H1 (cell line): ENCODE data around the gene FOXI1. TPM values are rescaled to one million over a fixed set of nuclear protein-coding genes. Genes with fewer than 3 reads are reported as not detected.

Experiments used
- CTCF ChIA-PET: fragments of 300-600 bp; sonication (Branson Sonifier 250); formaldehyde crosslinking; loops from one replicate; lab custom pipeline; 2021; ENCODE audit not compliant: partially characterized antibody; lab: Charles Lee
- POLR2A ChIA-PET: fragments of 300-600 bp; sonication (Branson Sonifier 250); formaldehyde crosslinking; loops from one replicate; lab custom pipeline; 2021; ENCODE audit warnings: inconsistent platforms; ENCODE audit not compliant: partially characterized antibody; lab: Charles Lee
- DNase-seq, 2 experiments: peaks; one replicate each; pipeline versions ENCODE4 v3.0.0 to v3.0.0-alpha.2; 2010 to 2022; ENCODE audit warnings: low spot score in 2 of 2, low read depth in 1 of 2, mixed read lengths in 1 of 2
- FAIRE-seq: peaks from 2 replicates; lab custom pipeline; 2011; peaks lifted over from hg19 to GRCh38; lab: Jason Lieb, UNC
- H2AFZ ChIP-seq: 2 replicates; pipeline ENCODE4 v1.8.1; 2012; ENCODE audit warnings: low read length, inconsistent platforms
- H2AK5ac ChIP-seq: 2 replicates; pipeline ENCODE4 v1.6.1; 2013; ENCODE audit warnings: low read depth, low read length
- H2BK120ac ChIP-seq: replicated peaks from 2 replicates; pipeline ENCODE3; 2013; ENCODE audit warnings: low read depth, low read length, inconsistent platforms
- H2BK12ac ChIP-seq: 2 replicates; pipeline ENCODE4 v1.6.1; 2013; ENCODE audit warnings: low read depth, low read length
- H2BK15ac ChIP-seq: 2 replicates; pipeline ENCODE4 v1.6.1; 2013; ENCODE audit warnings: low read length
- H2BK20ac ChIP-seq: 2 replicates; pipeline ENCODE4 v1.6.1; 2013; ENCODE audit warnings: low read length
- H2BK5ac ChIP-seq: 2 replicates; pipeline ENCODE4 v1.6.1; 2013; ENCODE audit warnings: low read depth, low read length
- H3K14ac ChIP-seq: 2 replicates; pipeline ENCODE4 v1.6.1; 2013; ENCODE audit warnings: inconsistent platforms; ENCODE audit not compliant: insufficient read length
- H3K18ac ChIP-seq: 2 replicates; pipeline ENCODE4 v1.6.1; 2013; ENCODE audit warnings: low read length; ENCODE audit errors: extremely low read depth
- H3K23ac ChIP-seq: 2 replicates; pipeline ENCODE4 v1.6.1; 2013; ENCODE audit warnings: inconsistent platforms; ENCODE audit not compliant: insufficient read length
- H3K23me2 ChIP-seq: 2 replicates; pipeline ENCODE4 v1.6.1; 2013; ENCODE audit warnings: low read depth, low read length
- H3K27ac ChIP-seq: 2 replicates; pipeline ENCODE4 v1.6.1; 2011; ENCODE audit warnings: low read depth, low read length, inconsistent platforms
- H3K27me3 ChIP-seq, 4 experiments: replicated peaks in 1 of 4; 1 replicate in 1 of 4; 2 replicates in 3 of 4; pipeline versions ENCODE4 v1.6.1 to v1.8.1; 2011 to 2013; ENCODE audit warnings: low read length in 3 of 4, mild to moderate bottlenecking in 3 of 4, inconsistent platforms in 2 of 4, mixed read lengths in 2 of 4, moderate library complexity in 1 of 4; ENCODE audit not compliant: control insufficient read depth in 3 of 4, insufficient read depth in 3 of 4; ENCODE audit errors: extremely low read depth in 1 of 4
- H3K36me3 ChIP-seq, 4 experiments: 2 replicates each; pipeline versions ENCODE4 v1.6.1 to v1.8.1; 2011 to 2013; ENCODE audit warnings: mild to moderate bottlenecking in 4 of 4, low read length in 3 of 4, moderate library complexity in 2 of 4, control low read depth in 1 of 4, inconsistent platforms in 1 of 4; ENCODE audit not compliant: insufficient read depth in 4 of 4, control insufficient read depth in 2 of 4
- H3K4ac ChIP-seq: replicated peaks from 2 replicates; pipeline ENCODE3; 2013; ENCODE audit warnings: low read length, low read depth, mixed read lengths, inconsistent platforms; ENCODE audit not compliant: insufficient read length
- H3K4me1 ChIP-seq, 4 experiments: replicated peaks in 1 of 4; 1 replicate in 1 of 4; 2 replicates in 3 of 4; pipeline versions ENCODE4 v1.6.1 to v1.8.1; 2011 to 2013; ENCODE audit warnings: low read length in 3 of 4, inconsistent platforms in 2 of 4, mixed read lengths in 1 of 4; ENCODE audit not compliant: insufficient read depth in 4 of 4, control insufficient read depth in 3 of 4
- H3K4me2 ChIP-seq, 2 experiments: 2 replicates each; pipeline versions ENCODE4 v1.6.1 to v1.8.1; 2011 to 2013; ENCODE audit warnings: low read depth in 2 of 2, low read length in 2 of 2, control low read depth in 1 of 2, inconsistent platforms in 1 of 2, mild to moderate bottlenecking in 1 of 2; ENCODE audit not compliant: insufficient read depth in 1 of 2
- H3K4me3 ChIP-seq, 4 experiments: fragments of 200-600, 300-600 bp in 1 of 4; sonication (generic), shearing (Covaris generic), sonication (Bioruptor Twin) in 1 of 4; 2 replicates each; pipeline versions ENCODE4 v1.5.1 to v1.8.1; 2011 to 2016; ENCODE audit warnings: low read length in 4 of 4, low read depth in 3 of 4, control low read depth in 2 of 4, inconsistent platforms in 2 of 4, mild to moderate bottlenecking in 2 of 4, mixed read lengths in 1 of 4, moderate library complexity in 1 of 4; ENCODE audit not compliant: insufficient read depth in 2 of 4; ENCODE audit errors: extremely low read depth in 1 of 4
- H3K56ac ChIP-seq: replicated peaks from 2 replicates; pipeline ENCODE3; 2013; ENCODE audit warnings: low read depth, mild to moderate bottlenecking, mixed read lengths, low read length, inconsistent platforms; ENCODE audit not compliant: insufficient read length
- H3K79me1 ChIP-seq: 2 replicates; pipeline ENCODE4 v1.6.1; 2013; ENCODE audit warnings: low read depth, low read length, control low read depth
- H3K79me2 ChIP-seq, 2 experiments: 2 replicates each; pipeline versions ENCODE4 v1.6.1 to v1.8.1; 2012 to 2013; ENCODE audit warnings: low read length in 2 of 2, mild to moderate bottlenecking in 2 of 2, inconsistent platforms in 1 of 2; ENCODE audit not compliant: insufficient read depth in 2 of 2, control insufficient read depth in 1 of 2
- H3K9ac ChIP-seq, 4 experiments: replicated peaks in 1 of 4; 1 replicate in 1 of 4; 2 replicates in 3 of 4; pipeline versions ENCODE4 v1.6.1 to v1.8.1; 2011 to 2013; ENCODE audit warnings: low read depth in 3 of 4, low read length in 3 of 4, control low read depth in 2 of 4, mild to moderate bottlenecking in 2 of 4, moderate library complexity in 2 of 4, inconsistent platforms in 1 of 4; ENCODE audit errors: extremely low read depth in 1 of 4
- H3K9me3 ChIP-seq, 2 experiments: 2 replicates each; pipeline versions ENCODE4 v1.6.1 to v1.8.1; 2012 to 2013; ENCODE audit warnings: mild to moderate bottlenecking in 2 of 2, moderate library complexity in 2 of 2, control low read depth in 1 of 2, inconsistent platforms in 1 of 2, low read depth in 1 of 2, low read length in 1 of 2, mixed read lengths in 1 of 2; ENCODE audit not compliant: insufficient read depth in 2 of 2
- H4K20me1 ChIP-seq, 2 experiments: replicated peaks in 1 of 2; 2 replicates each; pipeline versions ENCODE3 to v1.8.1; 2011 to 2013; ENCODE audit warnings: inconsistent platforms in 2 of 2, low read length in 2 of 2, mild to moderate bottlenecking in 1 of 2; ENCODE audit not compliant: insufficient read depth in 2 of 2, control insufficient read depth in 1 of 2
- H4K5ac ChIP-seq: 2 replicates; pipeline ENCODE4 v1.6.1; 2013; ENCODE audit warnings: low read length, low read depth, mixed read lengths, inconsistent platforms; ENCODE audit not compliant: insufficient read length
- H4K8ac ChIP-seq: 2 replicates; pipeline ENCODE4 v1.8.0; 2013; ENCODE audit warnings: mild to moderate bottlenecking, moderate library complexity, low read length, inconsistent platforms; ENCODE audit not compliant: insufficient read depth; ENCODE audit errors: extremely low read depth
- H4K91ac ChIP-seq: replicated peaks from 2 replicates; pipeline ENCODE3; 2013; ENCODE audit warnings: low read length, mixed read lengths, inconsistent platforms; ENCODE audit not compliant: insufficient read length
- BRCA1 ChIP-seq: IDR thresholded peaks from 2 replicates; pipeline ENCODE4 v1.6.1; 2012; ENCODE audit warnings: low read depth, low read length, improper control_type of control experiment
- WGBS, 2 experiments: shearing (Covaris generic) in 1 of 2; methylation state at CpG; one replicate each; pipeline versions ENCODE4 v1.1.6 to v1.1.7; 2013 to 2015; ENCODE audit warnings: low lambda C conversion rate in 2 of 2, mixed read lengths in 2 of 2, inconsistent platforms in 1 of 2, low coverage in 1 of 2, missing lambda C conversion rate in 1 of 2; ENCODE audit not compliant: insufficient replicate concordance in 2 of 2, insufficient coverage in 1 of 2, insufficient read length in 1 of 2; ENCODE audit errors: extremely low coverage in 1 of 2, missing lambda C conversion rate in 1 of 2; 5-methylcytosine and 5-hydroxymethylcytosine counted together
- polyA plus RNA-seq, 7 experiments: library from polyadenylated mRNA; depleted of rRNA in 3 of 7; stranded (reverse) in 5 of 7; unstranded in 2 of 7; fragments of >200 nt in 5 of 7; fragments of 200-250 nt in 2 of 7; gene quantifications; 1 replicate in 5 of 7; 2 replicates in 1 of 7; 4 replicates in 1 of 7; pipeline versions ENCODE4 v1.2.1 to v1.2.3, GENCODE V29; 2011 to 2013; ENCODE audit warnings: missing spikeins in 2 of 7, mixed read lengths in 2 of 7
- total RNA-seq: library from RNA; stranded (reverse); fragmentation: NEBNext Ultra II Directional; extraction: Animal tissue kit (Norgen Biotek cat#: 25700); gene quantifications from 2 replicates; pipeline ENCODE4 v1.2.1, GENCODE V29; 2021
- TF ChIP-seq, protein P1 (sequence below), 3 experiments: IDR thresholded peaks; 1 replicate in 2 of 3; 2 replicates in 1 of 3; pipeline versions ENCODE4 v1.5.1 to v1.6.1; 2011; ENCODE audit warnings: low read length in 3 of 3, mild to moderate bottlenecking in 3 of 3, inconsistent platforms in 2 of 3, low read depth in 1 of 3, moderate library complexity in 1 of 3; ENCODE audit not compliant: insufficient read depth in 1 of 3; ENCODE audit errors: control extremely low read depth in 1 of 3

FOXI1 gene
- total and polyA plus RNA-seq, 2 of the 8 experiments (the other 6 are each of a cell fraction or from before 2014, with no cell fraction given): not detected

DNA sequence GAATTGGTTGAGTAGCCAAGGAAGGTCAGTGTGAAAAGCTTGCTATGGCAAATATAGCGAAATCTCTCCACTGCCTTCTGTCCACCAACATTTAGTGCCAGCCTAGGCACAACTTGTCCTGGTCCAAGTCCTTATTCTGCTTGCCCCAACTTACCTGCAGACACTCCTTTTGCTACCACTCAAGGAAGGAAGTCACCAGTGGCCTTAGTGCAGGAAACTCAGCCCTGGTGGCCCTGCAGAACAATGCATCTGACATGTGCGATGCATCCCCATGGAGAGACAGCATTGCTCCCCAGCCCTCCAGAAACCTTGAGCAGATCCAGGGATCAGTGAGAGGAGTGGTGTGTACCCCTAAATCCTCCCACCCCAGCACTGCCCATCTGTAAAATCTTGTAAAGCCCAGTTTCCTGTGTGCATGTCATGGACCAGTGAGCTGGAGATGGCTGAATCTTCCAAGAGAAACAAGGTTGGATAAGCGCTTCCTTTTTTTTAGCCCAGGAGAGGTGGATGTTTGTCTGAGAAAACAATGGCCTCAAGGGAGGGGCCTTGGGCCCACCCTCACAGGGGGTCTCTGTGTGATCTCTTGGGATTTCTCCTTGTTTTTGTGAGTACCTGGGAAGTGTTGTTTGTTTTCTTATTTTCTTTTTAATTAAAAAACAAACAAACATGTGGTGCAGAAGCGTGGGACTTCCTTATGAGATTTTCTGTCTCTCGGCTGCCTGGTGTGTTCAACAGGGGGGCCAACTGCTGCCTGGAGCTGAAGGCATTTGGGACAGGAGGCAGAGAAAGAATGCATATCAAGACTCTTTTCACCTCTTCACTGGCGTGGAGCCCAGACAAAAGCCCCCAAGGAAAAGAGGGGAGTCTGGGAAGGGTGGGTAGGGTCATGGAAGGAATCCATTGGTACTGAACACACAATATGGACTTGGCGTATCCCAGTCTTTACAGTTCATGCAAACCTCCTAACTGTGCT lies 3.6 kb downstream of the FOXI1 start:
- Histone ChIP-seq H3K9me3 (no peaks in the 10 kb centered on the region), H3K27ac (no peak overlapping the region), H3K36me3 (no peaks in the 10 kb centered on the region), H4K20me1 (no peaks in the 10 kb centered on the region), H4K91ac (no peak overlapping the region), H2BK12ac (no peak overlapping the region), H3K56ac (no peak overlapping the region), H3K27me3 (peaks cover 0 to 50% (median 21%) of the 10 kb centered on the region in 4 experiments; a peak in 6 of 7 replicates), H3K79me1 (no peaks in the 10 kb centered on the region), H4K8ac (no peak overlapping the region), H2BK5ac (no peak overlapping the region; the same call in 1 of the 2 replicates), H3K4me3 (no peak overlapping the region), H2AK5ac (no peak overlapping the region), H2BK120ac (no peak overlapping the region), H3K4me2 (no peak overlapping the region), H3K9ac (no peak overlapping the region), H3K4ac (no peak overlapping the region), H2AFZ (no peak overlapping the region), H3K14ac (no peak overlapping the region), H3K23ac (no peak overlapping the region), H3K18ac (no peak overlapping the region), H3K23me2 (no peaks in the 10 kb centered on the region), H3K79me2 (no peaks in the 10 kb centered on the region), H2BK20ac (no peak overlapping the region), H3K4me1 (peaks cover 2 to 17% (median 9%) of the 10 kb centered on the region in 4 experiments), H2BK15ac (no peak overlapping the region), H4K5ac (no peak overlapping the region)
- ChIA-PET CTCF (interaction anchor here (0.9 to 16.0 kb wide), 4 partner anchors 9 to 81 kb away, joined by 3 to 217 read pairs (median 12); no protein-coding TSS in a partner anchor), POLR2A (no interaction called here)
- FAIRE-seq (no peak), DNase-seq (no peak)
- WGBS, 2 experiments: 66% methylated on average over 7 of the region's 7 CpGs; no CpG with 5 or more reads in 1 of the 2 experiments
- TF ChIP-seq BRCA1: no peak
- TF ChIP-seq, protein P1, sequence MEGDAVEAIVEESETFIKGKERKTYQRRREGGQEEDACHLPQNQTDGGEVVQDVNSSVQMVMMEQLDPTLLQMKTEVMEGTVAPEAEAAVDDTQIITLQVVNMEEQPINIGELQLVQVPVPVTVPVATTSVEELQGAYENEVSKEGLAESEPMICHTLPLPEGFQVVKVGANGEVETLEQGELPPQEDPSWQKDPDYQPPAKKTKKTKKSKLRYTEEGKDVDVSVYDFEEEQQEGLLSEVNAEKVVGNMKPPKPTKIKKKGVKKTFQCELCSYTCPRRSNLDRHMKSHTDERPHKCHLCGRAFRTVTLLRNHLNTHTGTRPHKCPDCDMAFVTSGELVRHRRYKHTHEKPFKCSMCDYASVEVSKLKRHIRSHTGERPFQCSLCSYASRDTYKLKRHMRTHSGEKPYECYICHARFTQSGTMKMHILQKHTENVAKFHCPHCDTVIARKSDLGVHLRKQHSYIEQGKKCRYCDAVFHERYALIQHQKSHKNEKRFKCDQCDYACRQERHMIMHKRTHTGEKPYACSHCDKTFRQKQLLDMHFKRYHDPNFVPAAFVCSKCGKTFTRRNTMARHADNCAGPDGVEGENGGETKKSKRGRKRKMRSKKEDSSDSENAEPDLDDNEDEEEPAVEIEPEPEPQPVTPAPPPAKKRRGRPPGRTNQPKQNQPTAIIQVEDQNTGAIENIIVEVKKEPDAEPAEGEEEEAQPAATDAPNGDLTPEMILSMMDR (IDR thresholded peaks at IDR 0.05; ENCODE audit: control extremely low read depth in 1 of 3, insufficient read depth in 1 of 3, low read depth in 1 of 3, low read length in 3 of 3): peak in 1 of 3 experiments; percentile 2; a peak in 1 of 4 replicates
